Kasumi-1 (cell line): ENCODE measurements around the gene EXOC3L4.
"Not testable (repeated sequence)": the region's sequence is repeated elsewhere in the genome, so short reads cannot be mapped to it uniquely, and the experiment has no call there.

Experiments used
- DNase-seq, 2 experiments: peaks; one replicate each; lab custom pipeline; 2025; lab: John Stamatoyannopoulos, UW

Gene EXOC3L4

DNA sequence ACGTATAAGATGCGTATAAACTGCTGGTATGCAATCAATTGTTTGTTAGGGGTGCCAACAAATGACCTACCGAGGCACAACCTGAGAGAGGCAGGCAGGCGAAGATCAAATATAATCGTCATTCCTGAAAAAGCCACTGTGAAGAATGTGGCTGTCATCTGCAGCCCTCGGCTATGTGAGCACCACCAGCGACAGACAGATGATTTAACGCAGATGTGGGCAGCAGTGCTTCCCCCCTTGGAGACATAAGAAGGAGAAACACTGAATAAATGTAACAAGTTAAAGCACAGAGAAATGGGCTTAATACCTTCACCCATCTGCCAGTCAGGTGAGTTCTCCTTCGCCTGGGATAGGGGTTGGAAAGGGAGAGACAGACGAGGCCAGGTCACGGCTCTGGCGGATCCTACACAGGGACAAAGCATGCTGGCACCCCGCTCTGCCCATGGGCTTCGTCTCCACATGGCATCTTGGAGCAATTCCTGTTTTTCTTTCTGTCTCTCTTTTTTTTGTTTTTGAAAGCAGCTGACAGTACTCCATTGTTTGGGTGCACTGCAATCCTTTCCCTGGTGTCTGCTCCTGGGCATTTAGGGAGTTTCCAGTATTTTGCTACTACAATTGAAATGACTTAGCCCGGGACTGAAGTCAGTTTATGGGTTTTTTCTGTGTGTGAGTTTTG is 56.9 kb downstream of the EXOC3L4 start:
- DNase-seq: no peak

DNA sequence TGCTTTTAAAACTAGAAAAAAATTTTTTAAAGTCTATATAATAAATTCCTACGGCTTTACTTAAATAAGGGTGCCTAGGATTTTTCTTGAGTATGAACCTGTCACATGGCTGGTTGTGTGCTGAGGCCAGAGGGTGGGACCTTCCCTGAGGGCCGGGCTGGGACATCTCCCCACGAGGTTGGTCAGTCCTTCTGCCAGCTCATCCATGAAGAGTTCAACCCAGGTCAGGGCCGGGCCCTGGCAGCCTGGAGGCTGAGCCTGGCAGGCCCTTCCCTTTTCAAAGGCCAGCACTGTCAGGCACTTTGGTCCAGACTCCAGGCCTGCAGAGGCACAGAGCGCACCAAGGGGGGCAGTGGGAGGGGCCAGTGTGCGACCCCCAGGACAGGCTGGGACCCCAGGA is 60.5 kb downstream of the EXOC3L4 start:
- no peak for DNase-seq

DNA sequence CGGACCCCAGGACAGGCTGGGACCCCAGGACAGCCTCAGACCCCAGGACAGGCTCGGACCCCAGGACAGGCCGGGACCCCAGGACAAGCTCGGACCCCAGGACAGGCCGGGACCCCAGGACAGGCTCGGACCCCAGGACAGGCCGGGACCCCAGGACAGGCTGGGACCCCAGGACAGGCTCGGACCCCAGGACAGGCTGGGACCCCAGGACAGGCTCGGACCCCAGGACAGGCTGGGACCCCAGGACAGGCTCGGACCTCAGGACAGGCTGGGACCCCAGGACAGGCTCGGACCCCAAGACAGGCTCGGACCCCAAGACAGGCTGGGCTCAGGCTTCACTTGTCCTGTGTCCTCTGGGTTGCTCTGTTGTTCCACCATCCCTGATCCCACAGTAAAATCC is 60.9 kb downstream of the EXOC3L4 start:
- DNase-seq: not testable (repeated sequence)

DNA sequence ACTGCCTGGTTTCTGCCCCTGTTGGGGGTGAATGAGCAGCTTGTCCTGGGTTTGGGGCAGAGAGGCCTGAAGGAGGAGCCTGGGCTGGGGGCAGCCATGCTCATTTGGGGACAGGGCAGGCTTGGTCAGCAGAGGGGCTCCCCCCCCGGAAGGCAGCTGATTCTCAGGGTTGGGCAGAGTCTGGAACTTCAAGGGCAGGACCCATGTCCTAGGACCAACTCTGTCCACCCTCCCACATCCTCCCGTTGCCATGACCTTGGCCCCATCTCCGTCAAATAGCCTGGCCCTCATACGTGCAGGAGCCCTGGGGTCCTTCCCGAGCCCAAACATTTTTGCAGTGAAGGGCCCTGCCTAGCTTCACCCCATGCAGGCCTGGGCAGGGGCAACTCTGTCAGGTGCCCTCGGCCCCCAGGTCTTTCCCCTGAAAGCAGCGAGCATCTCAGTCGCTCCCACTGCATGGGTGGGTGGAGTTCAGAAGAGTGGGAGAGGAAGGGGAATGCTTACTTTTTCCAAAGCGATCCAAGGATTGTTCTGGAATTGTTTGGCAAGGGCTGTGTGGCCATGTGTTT is 61.4 kb downstream of the EXOC3L4 start:
- DNase-seq: no peak

DNA sequence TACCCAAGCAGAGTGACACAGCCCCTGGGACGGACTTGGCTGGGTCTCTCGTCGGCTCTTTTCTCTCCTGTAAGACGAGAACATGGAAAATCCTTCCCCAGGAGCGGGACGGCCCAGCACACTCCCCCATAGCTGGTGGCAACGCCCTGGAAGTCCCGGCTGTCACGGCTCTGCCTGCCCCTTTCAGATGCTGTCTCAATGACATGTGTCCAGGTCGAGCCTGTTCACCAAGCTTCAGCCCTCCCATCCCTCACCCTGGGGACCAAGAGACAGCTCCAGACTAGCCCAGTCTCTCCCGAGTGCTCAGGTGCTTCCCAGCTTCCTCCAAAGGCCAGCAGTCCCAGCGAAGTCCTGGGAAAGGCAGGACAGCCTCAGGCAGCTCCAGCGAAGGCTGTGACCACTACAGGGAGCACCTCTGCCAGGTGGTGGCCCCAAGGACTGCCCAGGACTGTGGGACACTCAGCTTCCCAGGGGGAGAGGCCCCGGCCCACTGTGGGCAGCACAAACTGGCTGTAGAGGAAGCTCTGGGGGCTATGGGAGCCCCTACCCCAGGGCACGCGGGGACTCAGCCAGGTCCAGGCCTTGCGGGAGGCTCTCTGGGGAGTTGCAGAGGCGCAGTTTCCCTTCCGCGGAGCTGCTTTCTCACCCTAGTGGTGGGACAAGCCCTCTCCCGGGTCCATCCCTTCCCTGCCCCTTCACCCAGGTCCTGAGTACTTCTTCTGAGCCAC is 62.3 kb downstream of the EXOC3L4 start:
- no peak for DNase-seq

DNA sequence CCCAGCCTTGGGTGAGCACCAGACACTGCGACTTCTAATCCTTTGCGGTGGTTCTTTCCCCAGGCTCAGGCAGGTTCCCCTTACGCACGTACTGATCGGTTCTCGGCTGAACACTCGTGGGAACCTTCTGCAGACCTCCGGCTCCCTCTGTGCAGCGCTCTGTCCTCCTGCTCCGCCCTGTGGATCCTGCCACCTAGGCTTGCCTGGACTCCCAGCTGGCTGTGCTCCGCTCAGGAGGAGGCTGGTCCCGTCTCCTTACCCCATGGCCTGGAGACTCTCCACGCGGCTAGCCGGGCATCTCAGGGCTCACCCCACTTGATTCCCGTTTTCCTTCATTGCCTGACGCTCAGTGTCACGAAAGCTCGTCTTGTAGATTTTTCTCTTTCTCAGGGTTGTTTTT is 63.4 kb downstream of the EXOC3L4 start:
- no peak for DNase-seq

DNA sequence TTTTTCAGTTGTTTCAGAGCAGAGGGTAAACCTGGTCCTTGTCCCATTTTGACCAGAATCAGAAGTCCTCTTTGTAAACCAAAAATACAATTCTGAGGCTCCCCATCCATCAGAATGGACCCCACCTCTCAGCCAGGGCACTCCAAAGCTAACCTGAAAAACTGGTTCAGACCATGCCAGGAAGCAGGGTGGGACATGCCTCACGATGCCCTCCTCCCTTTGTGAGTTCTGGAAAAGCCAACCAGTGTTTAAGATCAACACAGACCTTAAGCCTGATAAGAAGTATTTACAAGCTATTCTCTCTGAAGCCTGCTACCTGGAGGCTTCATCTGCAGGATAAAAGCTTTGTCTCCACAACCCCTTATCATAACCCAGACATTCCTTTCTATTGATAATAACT is 64.2 kb downstream of the EXOC3L4 start:
- DNase-seq: no peak
